Coronary artery (tissue), 2 donors: Measurements from ENCODE around the gene NES.

Experiments
- DNase-seq: peaks from one replicate; pipeline ENCODE4 v3.0.0-alpha.2; 2017; ENCODE audit warnings: low spot score
- H3K27ac ChIP-seq, 2 donors: fragments of 200-600 bp; sonication (generic); one replicate each; pipeline ENCODE4 v1.5.1; 2016 to 2019
- H3K4me3 ChIP-seq: fragments of 200-600 bp; sonication (generic); 2 replicates; pipeline ENCODE4 v1.5.1; 2016; ENCODE audit warnings: mild to moderate bottlenecking, moderate library complexity
- TF ChIP-seq, protein P1 (sequence below): fragments of 200-600 bp; sonication (generic); IDR thresholded peaks from one replicate; pipeline ENCODE4 v1.5.1; 2019; ENCODE audit warnings: antibody characterized with exemption

The NES gene

GRCh38 chr1:156670791-156671190 is 6.4 kb downstream of the NES start:
- H3K27ac ChIP-seq = peak overlapping the region in 1 of 2 donors; percentile 37
- TF ChIP-seq, protein P1, sequence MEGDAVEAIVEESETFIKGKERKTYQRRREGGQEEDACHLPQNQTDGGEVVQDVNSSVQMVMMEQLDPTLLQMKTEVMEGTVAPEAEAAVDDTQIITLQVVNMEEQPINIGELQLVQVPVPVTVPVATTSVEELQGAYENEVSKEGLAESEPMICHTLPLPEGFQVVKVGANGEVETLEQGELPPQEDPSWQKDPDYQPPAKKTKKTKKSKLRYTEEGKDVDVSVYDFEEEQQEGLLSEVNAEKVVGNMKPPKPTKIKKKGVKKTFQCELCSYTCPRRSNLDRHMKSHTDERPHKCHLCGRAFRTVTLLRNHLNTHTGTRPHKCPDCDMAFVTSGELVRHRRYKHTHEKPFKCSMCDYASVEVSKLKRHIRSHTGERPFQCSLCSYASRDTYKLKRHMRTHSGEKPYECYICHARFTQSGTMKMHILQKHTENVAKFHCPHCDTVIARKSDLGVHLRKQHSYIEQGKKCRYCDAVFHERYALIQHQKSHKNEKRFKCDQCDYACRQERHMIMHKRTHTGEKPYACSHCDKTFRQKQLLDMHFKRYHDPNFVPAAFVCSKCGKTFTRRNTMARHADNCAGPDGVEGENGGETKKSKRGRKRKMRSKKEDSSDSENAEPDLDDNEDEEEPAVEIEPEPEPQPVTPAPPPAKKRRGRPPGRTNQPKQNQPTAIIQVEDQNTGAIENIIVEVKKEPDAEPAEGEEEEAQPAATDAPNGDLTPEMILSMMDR = no peak
- H3K4me3 ChIP-seq = no peak overlapping the region
- DNase-seq = no peak

DNA sequence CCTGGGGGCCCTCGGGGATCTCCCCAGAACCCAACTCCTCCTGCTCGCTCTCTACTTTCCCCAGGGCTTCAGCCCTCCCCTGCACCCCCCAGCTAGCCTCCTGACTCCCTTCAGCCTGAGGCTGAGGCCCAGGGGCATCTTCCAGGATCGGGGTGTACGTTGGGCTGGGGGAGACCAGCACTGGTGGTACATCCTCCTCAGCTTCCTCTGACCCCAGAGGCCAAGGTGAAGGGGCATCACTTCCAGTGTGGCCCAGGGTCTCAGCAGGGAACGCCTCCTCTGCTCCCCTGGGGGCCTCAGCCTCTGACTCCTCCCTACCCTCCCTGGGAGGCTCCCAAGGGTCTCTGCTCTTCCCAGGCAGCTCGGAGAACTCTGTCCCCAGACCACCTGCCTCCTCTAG is 6.8 kb downstream of the NES start:
- Histone ChIP-seq H3K27ac (peak overlapping the region in 1 of 2 donors; percentile 37), H3K4me3 (no peak overlapping the region)
- no peak for DNase-seq
- TF ChIP-seq, protein P1 = no peak

DNA sequence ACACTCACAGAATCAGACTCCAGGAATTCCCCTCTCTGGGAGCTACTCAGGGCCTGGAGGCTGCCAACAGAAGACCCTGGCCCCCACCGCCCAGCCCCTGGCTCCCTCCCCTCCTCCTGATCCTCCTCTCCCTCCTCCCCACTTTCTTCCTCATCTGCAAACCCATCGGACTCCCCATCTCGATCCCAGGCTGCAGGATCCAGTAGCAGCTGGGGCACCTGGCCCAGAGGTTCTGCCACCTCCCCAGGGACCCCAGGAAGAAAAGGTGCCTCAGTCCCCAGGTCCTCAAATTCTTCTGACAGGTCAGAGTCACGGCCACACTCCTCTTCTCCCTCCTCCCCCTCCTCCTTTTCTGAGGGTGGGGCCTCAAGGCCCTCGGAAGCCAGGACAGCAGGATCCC is 7.4 kb downstream of the NES start:
- Histone ChIP-seq H3K27ac (peak overlapping the region in 1 of 2 donors; percentile 87), H3K4me3 (no peak overlapping the region)
- TF ChIP-seq, protein P1 = no peak
- no peak for DNase-seq

- DNase-seq = no peak
- Histone ChIP-seq H3K4me3 (no peak overlapping the region), H3K27ac (peak overlapping the region in 1 of 2 donors; percentile 87)
- TF ChIP-seq, protein P1 = no peak
These were observed 8.2 kb downstream of the NES start for GRCh38 chr1:156668801-156669637.

- no peak for DNase-seq
- Histone ChIP-seq H3K4me3 (no peak overlapping the region), H3K27ac (peak overlapping the region; percentile 63 to 87)
- TF ChIP-seq, protein P1 = no peak
These were observed 9.1 kb downstream of the NES start for GRCh38 chr1:156667968-156668709.

GRCh38 chr1:156667610-156667967 is 9.6 kb downstream of the NES start:
- DNase-seq = no peak
- Histone ChIP-seq H3K27ac (peak overlapping the region; percentile 63 to 87), H3K4me3 (no peak overlapping the region)
- TF ChIP-seq, protein P1 = no peak
